ENCODE data around the gene IDH1. TPM values are rescaled to one million over a fixed set of nuclear protein-coding genes. Genes with fewer than 3 reads are reported as not detected.

Gene IDH1
- total RNA-seq, 1 experiment from 2014 or later = 80.2 TPM

DNA sequence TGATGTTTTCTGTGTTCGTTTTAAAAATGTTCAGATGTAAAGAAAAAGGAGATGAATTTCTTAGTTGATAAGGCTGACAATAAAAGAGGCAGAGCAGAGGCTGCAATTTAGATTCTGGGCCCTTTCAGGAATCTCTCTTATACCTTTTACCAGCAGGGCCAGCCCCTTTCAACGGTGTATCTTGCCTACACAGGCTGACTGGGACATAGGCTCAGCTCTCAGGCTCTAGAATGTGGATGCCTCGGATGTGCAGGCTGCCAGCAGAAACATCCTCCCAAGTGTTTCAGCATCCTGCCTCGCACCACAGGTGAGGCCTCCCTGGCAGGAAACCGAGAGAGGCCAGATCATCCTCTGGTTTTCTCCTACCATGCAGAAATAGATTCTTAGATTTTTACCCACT is 68.4 kb downstream of the IDH1 start:
- intact Hi-C loops (cut with micrococcal nuclease; ENCODE audit: unreplicated experiment) = no loop called here
- DNase-seq (ENCODE audit: low read depth, low spot score) = no peak
- H3K27ac ChIP-seq (ENCODE audit: low read length) = no peak overlapping the region
- H3K27me3 ChIP-seq (ENCODE audit: control insufficient read depth, insufficient read depth, low read length) = peaks cover 17% of the 10 kb centered on the region
- H3K4me3 ChIP-seq (ENCODE audit: low read depth in 2 of 2, low read length in 2 of 2) = no peak overlapping the region
- no peak for TF ChIP-seq SIN3A (IDR thresholded peaks at IDR 0.05; ENCODE audit: borderline replicate concordance, insufficient read depth, low read depth, low read length)
- TF ChIP-seq, protein P1, sequence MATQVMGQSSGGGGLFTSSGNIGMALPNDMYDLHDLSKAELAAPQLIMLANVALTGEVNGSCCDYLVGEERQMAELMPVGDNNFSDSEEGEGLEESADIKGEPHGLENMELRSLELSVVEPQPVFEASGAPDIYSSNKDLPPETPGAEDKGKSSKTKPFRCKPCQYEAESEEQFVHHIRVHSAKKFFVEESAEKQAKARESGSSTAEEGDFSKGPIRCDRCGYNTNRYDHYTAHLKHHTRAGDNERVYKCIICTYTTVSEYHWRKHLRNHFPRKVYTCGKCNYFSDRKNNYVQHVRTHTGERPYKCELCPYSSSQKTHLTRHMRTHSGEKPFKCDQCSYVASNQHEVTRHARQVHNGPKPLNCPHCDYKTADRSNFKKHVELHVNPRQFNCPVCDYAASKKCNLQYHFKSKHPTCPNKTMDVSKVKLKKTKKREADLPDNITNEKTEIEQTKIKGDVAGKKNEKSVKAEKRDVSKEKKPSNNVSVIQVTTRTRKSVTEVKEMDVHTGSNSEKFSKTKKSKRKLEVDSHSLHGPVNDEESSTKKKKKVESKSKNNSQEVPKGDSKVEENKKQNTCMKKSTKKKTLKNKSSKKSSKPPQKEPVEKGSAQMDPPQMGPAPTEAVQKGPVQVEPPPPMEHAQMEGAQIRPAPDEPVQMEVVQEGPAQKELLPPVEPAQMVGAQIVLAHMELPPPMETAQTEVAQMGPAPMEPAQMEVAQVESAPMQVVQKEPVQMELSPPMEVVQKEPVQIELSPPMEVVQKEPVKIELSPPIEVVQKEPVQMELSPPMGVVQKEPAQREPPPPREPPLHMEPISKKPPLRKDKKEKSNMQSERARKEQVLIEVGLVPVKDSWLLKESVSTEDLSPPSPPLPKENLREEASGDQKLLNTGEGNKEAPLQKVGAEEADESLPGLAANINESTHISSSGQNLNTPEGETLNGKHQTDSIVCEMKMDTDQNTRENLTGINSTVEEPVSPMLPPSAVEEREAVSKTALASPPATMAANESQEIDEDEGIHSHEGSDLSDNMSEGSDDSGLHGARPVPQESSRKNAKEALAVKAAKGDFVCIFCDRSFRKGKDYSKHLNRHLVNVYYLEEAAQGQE (IDR thresholded peaks at IDR 0.05; ENCODE audit: insufficient read depth in 1 of 2, low read depth in 2 of 2, low read length in 1 of 2) = no peak
- TF ChIP-seq, protein P2, sequence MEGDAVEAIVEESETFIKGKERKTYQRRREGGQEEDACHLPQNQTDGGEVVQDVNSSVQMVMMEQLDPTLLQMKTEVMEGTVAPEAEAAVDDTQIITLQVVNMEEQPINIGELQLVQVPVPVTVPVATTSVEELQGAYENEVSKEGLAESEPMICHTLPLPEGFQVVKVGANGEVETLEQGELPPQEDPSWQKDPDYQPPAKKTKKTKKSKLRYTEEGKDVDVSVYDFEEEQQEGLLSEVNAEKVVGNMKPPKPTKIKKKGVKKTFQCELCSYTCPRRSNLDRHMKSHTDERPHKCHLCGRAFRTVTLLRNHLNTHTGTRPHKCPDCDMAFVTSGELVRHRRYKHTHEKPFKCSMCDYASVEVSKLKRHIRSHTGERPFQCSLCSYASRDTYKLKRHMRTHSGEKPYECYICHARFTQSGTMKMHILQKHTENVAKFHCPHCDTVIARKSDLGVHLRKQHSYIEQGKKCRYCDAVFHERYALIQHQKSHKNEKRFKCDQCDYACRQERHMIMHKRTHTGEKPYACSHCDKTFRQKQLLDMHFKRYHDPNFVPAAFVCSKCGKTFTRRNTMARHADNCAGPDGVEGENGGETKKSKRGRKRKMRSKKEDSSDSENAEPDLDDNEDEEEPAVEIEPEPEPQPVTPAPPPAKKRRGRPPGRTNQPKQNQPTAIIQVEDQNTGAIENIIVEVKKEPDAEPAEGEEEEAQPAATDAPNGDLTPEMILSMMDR (IDR thresholded peaks at IDR 0.05) = no peak
- ATAC-seq = no peak
- no peaks in the 10 kb centered on the region; the same call in 1 of the 2 replicates for H3K4me1 ChIP-seq (ENCODE audit: control insufficient read depth, insufficient read depth, low read length)
- ChIA-PET CTCF (no interaction called here), POLR2A (no interaction called here)
- no peaks in the 10 kb centered on the region for H3K9me3 ChIP-seq (ENCODE audit: control insufficient read depth, insufficient read depth, low read depth, low read length)
- H3K36me3 ChIP-seq (ENCODE audit: control insufficient read depth, insufficient read depth, low read length) = no peaks in the 10 kb centered on the region
- in situ Hi-C loops (cut with HindIII; ENCODE audit: low pct_unique_long_range_greater_than_20kb, low sequenced_read_pairs) = no loop called here
- no TSS peak for BruUV-seq (replicated peaks)

Other genes starting within 250 kb of the IDH1 start
- gene PLEKHM3, start 229.5 kb downstream of the IDH1 start, total RNA-seq (2021; ENCODE audit: unreplicated experiment) = 2.5 TPM
- gene CRYGD, start 130.5 kb downstream of the IDH1 start, total RNA-seq (2021; ENCODE audit: unreplicated experiment) = not detected
- gene CRYGC, start 125.2 kb downstream of the IDH1 start, total RNA-seq (2021; ENCODE audit: unreplicated experiment) = not detected
- gene CRYGB, start 108.9 kb downstream of the IDH1 start, total RNA-seq (2021; ENCODE audit: unreplicated experiment) = not detected
- gene CRYGA, start 91.5 kb downstream of the IDH1 start, total RNA-seq (2021; ENCODE audit: unreplicated experiment) = not detected
- gene C2orf80, start 65.0 kb downstream of the IDH1 start, total RNA-seq (2021; ENCODE audit: unreplicated experiment) = not detected
- 34.8 TPM for gene PIKFYVE, start 11.2 kb upstream of the IDH1 start, total RNA-seq (2021; ENCODE audit: unreplicated experiment)
- 0.10 TPM for gene PTH2R, start 151.7 kb upstream of the IDH1 start, total RNA-seq (2021; ENCODE audit: unreplicated experiment)

All from Panc1 (cell line).